Glomerular endothelial cell (primary cell): ENCODE results near the gene TMEM116. TPM values are rescaled to one million over a fixed set of nuclear protein-coding genes. Genes with fewer than 3 reads are reported as not detected.
"Not testable (repeated sequence)": the region's sequence is repeated elsewhere in the genome, so short reads cannot be mapped to it uniquely, and the experiment has no call there.

ENCODE experiments used
- DNase-seq: peaks from one replicate; pipeline ENCODE4 v3.0.0-alpha.2; 2011; ENCODE audit warnings: low read depth, low spot score; ENCODE audit errors: extremely low read depth
- total RNA-seq: library from RNA; depleted of rRNA; stranded (reverse); fragments of >200 nt; gene quantifications from 2 replicates; pipeline ENCODE4 v1.2.3, GENCODE V29; 2015

The TMEM116 gene
- total RNA-seq, 1 donor from 2014 or later = 3.6 TPM

GRCh38 chr12:112010415-112011344 is 2.3 kb downstream of the TMEM116 start:
- no peak for DNase-seq

GRCh38 chr12:112009596-112009995 is 3.4 kb downstream of the TMEM116 start:
- not testable (repeated sequence) for DNase-seq

GRCh38 chr12:112008918-112009317 is 4.0 kb downstream of the TMEM116 start:
- DNase-seq = no peak

GRCh38 chr12:112007945-112008344 is 5.0 kb downstream of the TMEM116 start:
- no peak for DNase-seq

- DNase-seq = no peak
These were observed 7.3 kb downstream of the TMEM116 start for GRCh38 chr12:112005419-112006395.

GRCh38 chr12:112004041-112004440 is 8.9 kb downstream of the TMEM116 start:
- no peak for DNase-seq

GRCh38 chr12:112001576-112001975 is 11.4 kb downstream of the TMEM116 start:
- no peak for DNase-seq

GRCh38 chr12:112000820-112001219 is 12.1 kb downstream of the TMEM116 start:
- DNase-seq = no peak

- not testable (repeated sequence) for DNase-seq
These were observed 13.8 kb downstream of the TMEM116 start for GRCh38 chr12:111999129-111999528.

- no peak for DNase-seq
These were observed 14.9 kb downstream of the TMEM116 start for GRCh38 chr12:111998015-111998414.

GRCh38 chr12:111997300-111997699 is 15.7 kb downstream of the TMEM116 start:
- DNase-seq = no peak

- DNase-seq = no peak
These were observed 17.0 kb downstream of the TMEM116 start for GRCh38 chr12:111995782-111996480.

- not testable (repeated sequence) for DNase-seq
These were observed 18.5 kb downstream of the TMEM116 start for GRCh38 chr12:111994211-111995111.

GRCh38 chr12:111993292-111994150 is 19.4 kb downstream of the TMEM116 start:
- no peak for DNase-seq

GRCh38 chr12:111992464-111992863 is 20.5 kb downstream of the TMEM116 start:
- DNase-seq = no peak

- no peak for DNase-seq
These were observed 21.0 kb downstream of the TMEM116 start for GRCh38 chr12:111991946-111992345.

- DNase-seq = no peak
These were observed 21.4 kb downstream of the TMEM116 start for GRCh38 chr12:111991535-111991934.

- no peak for DNase-seq
These were observed 28.1 kb downstream of the TMEM116 start for GRCh38 chr12:111984820-111985219.

GRCh38 chr12:111981987-111982386 is 31.0 kb downstream of the TMEM116 start:
- DNase-seq = no peak
